IMR-90 (cell line): ENCODE measurements around the gene TMEM92. TPM values are rescaled to one million over a fixed set of nuclear protein-coding genes. Genes with fewer than 3 reads are reported as not detected.

ENCODE experiments used
- ATAC-seq: fragments of 200-7000 bp; cut with Tn5 transposase; 2 replicates; pipeline ENCODE4 v1.9.1; 2020; ENCODE audit warnings: low read depth, mild to moderate bottlenecking, moderate library complexity
- BruUV-seq: library from RNA; stranded (reverse); fragments of 400-500 nt; replicated peaks from 2 replicates; lab custom pipeline; 2021; lab: Mats Ljungman, UMichigan
- CTCF ChIA-PET: fragments of 300-600 bp; formaldehyde crosslinking; extraction: SDS; loops from one replicate; lab custom pipeline; 2021; ENCODE audit warnings: antibody characterized with exemption; lab: Yijun Ruan, JAX
- POLR2A ChIA-PET: fragments of 300-600 bp; sonication (Branson Sonifier 250); formaldehyde crosslinking; loops from one replicate; lab custom pipeline; 2022; ENCODE audit warnings: antibody characterized with exemption; ENCODE audit not compliant: unreplicated experiment; lab: Charles Lee
- DNase-seq: peaks from one replicate; pipeline ENCODE4 v3.0.0; 2013
- H2AFZ ChIP-seq: replicated peaks from 2 replicates; pipeline ENCODE3; 2013; ENCODE audit warnings: low read length, mild to moderate bottlenecking; ENCODE audit not compliant: poor library complexity
- H2AK5ac ChIP-seq: 2 replicates; pipeline ENCODE4 v1.6.1; 2013; ENCODE audit warnings: low read depth, low read length, inconsistent platforms
- H2AK9ac ChIP-seq: replicated peaks from 2 replicates; pipeline ENCODE3; 2013; ENCODE audit warnings: mild to moderate bottlenecking, low read depth, low read length, moderate library complexity; ENCODE audit not compliant: poor library complexity
- H2BK120ac ChIP-seq: 2 replicates; pipeline ENCODE4 v1.6.1; 2013; ENCODE audit warnings: low read depth, low read length, inconsistent platforms
- H2BK15ac ChIP-seq: 3 replicates; pipeline ENCODE4 v1.6.1; 2013; ENCODE audit warnings: low read depth, low read length, inconsistent platforms
- H2BK20ac ChIP-seq: 2 replicates; pipeline ENCODE4 v1.6.1; 2013; ENCODE audit warnings: low read depth, mild to moderate bottlenecking, inconsistent platforms, low read length, moderate library complexity
- H2BK5ac ChIP-seq: 2 replicates; pipeline ENCODE4 v1.6.1; 2013; ENCODE audit warnings: mild to moderate bottlenecking, low read depth, low read length, inconsistent platforms; ENCODE audit not compliant: poor library complexity, severe bottlenecking
- H3K14ac ChIP-seq: replicated peaks from 2 replicates; pipeline ENCODE4 v1.6.1; 2013; ENCODE audit warnings: low read depth, low read length, inconsistent platforms
- H3K18ac ChIP-seq: 2 replicates; pipeline ENCODE4 v1.6.1; 2013; ENCODE audit warnings: low read depth, low read length, control low read depth
- H3K23ac ChIP-seq: 2 replicates; pipeline ENCODE4 v1.6.1; 2013; ENCODE audit warnings: low read depth, low read length, inconsistent platforms
- H3K27ac ChIP-seq: 2 replicates; pipeline ENCODE4 v1.5.1; 2013; ENCODE audit warnings: mild to moderate bottlenecking, control low read depth, low read length; ENCODE audit not compliant: insufficient read depth
- H3K27me3 ChIP-seq: 2 replicates; pipeline ENCODE4 v1.6.1; 2013; ENCODE audit warnings: low read length; ENCODE audit not compliant: control insufficient read depth, insufficient read depth
- H3K36me3 ChIP-seq: 2 replicates; pipeline ENCODE4 v1.6.1; 2013; ENCODE audit warnings: low read length, mixed read lengths; ENCODE audit not compliant: control insufficient read depth, insufficient read depth
- H3K4ac ChIP-seq: 2 replicates; pipeline ENCODE4 v1.6.1; 2013; ENCODE audit warnings: low read depth, low read length, inconsistent platforms
- H3K4me1 ChIP-seq: 2 replicates; pipeline ENCODE4 v1.6.1; 2013; ENCODE audit warnings: low read length, mixed read lengths; ENCODE audit not compliant: control insufficient read depth, insufficient read depth
- H3K4me2 ChIP-seq: 2 replicates; pipeline ENCODE4 v1.6.1; 2013; ENCODE audit warnings: low read depth, mild to moderate bottlenecking, control low read depth, low read length, moderate library complexity
- H3K4me3 ChIP-seq: 2 replicates; pipeline ENCODE4 v1.5.1; 2013; ENCODE audit warnings: low read depth, mild to moderate bottlenecking, control low read depth, low read length, moderate library complexity; ENCODE audit not compliant: insufficient read depth
- H3K56ac ChIP-seq: 2 replicates; pipeline ENCODE4 v1.6.1; 2013; ENCODE audit warnings: low read length, inconsistent platforms; ENCODE audit not compliant: insufficient read depth; ENCODE audit errors: extremely low read depth
- H3K79me1 ChIP-seq, 2 experiments: 2 replicates each; pipeline ENCODE4 v1.6.1; 2013; ENCODE audit warnings: low read length in 2 of 2, inconsistent platforms in 1 of 2, low read depth in 1 of 2
- H3K9ac ChIP-seq: 2 replicates; pipeline ENCODE4 v1.6.1; 2013; ENCODE audit warnings: low read depth, low read length, control low read depth
- H3K9me1 ChIP-seq: 2 replicates; pipeline ENCODE4 v1.6.1; 2013; ENCODE audit warnings: low read length, inconsistent platforms; ENCODE audit not compliant: insufficient read depth
- H3K9me3 ChIP-seq: 2 replicates; pipeline ENCODE4 v1.6.1; 2013; ENCODE audit warnings: low read length; ENCODE audit not compliant: control insufficient read depth, insufficient read depth
- H4K20me1 ChIP-seq: 2 replicates; pipeline ENCODE4 v1.6.1; 2013; ENCODE audit warnings: low read length, inconsistent platforms; ENCODE audit not compliant: insufficient read depth
- H4K5ac ChIP-seq: 2 replicates; pipeline ENCODE4 v1.6.1; 2013; ENCODE audit warnings: mild to moderate bottlenecking, low read depth, low read length, control low read depth
- H4K8ac ChIP-seq, 2 experiments: 2 replicates each; pipeline ENCODE4 v1.6.1; 2013; ENCODE audit warnings: low read depth in 2 of 2, low read length in 2 of 2, control low read depth in 1 of 2, inconsistent platforms in 1 of 2
- H4K91ac ChIP-seq: 2 replicates; pipeline ENCODE4 v1.6.1; 2013; ENCODE audit warnings: low read depth, low read length, inconsistent platforms; ENCODE audit not compliant: insufficient read depth
- MAFK ChIP-seq: IDR thresholded peaks from 2 replicates; pipeline ENCODE4 v1.6.1; 2012; ENCODE audit warnings: low read depth, low read length, improper control_type of control experiment
- RAD21 ChIP-seq: IDR thresholded peaks from 2 replicates; pipeline ENCODE4 v1.6.1; 2012; ENCODE audit warnings: low read length, improper control_type of control experiment
- RFX5 ChIP-seq: IDR thresholded peaks from 2 replicates; pipeline ENCODE4 v1.8.0; 2012; ENCODE audit warnings: low read depth, mild to moderate bottlenecking, low read length, moderate library complexity
- SMC3 ChIP-seq: fragments of 150-350 bp; IDR thresholded peaks from 2 replicates; pipeline ENCODE4 v1.6.1; 2016; ENCODE audit warnings: low read depth, mild to moderate bottlenecking, antibody characterized with exemption, low read length, moderate library complexity
- WGBS, 2 experiments: methylation state at CpG; one replicate each; pipeline versions ENCODE4 v1.1.5 to v1.1.7; 2013; ENCODE audit warnings: missing lambda C conversion rate in 2 of 2; ENCODE audit not compliant: insufficient read length in 1 of 2; ENCODE audit errors: extremely low coverage in 2 of 2; 5-methylcytosine and 5-hydroxymethylcytosine counted together
- dilution Hi-C: fragments of 300-500 bp; cut with HindIII; formaldehyde crosslinking; loops from one replicate; pipeline ENCODE4 v1.14.3; 2018; ENCODE audit warnings: low sequenced_read_pairs; ENCODE audit not compliant: unreplicated experiment
- in situ Hi-C: fragments of 300-500 bp; cut with MboI; formaldehyde crosslinking; loops from 3 replicates; pipeline ENCODE4 v1.14.3; 2019; ENCODE audit warnings: low sequenced_read_pairs, inconsistent platforms, mixed read lengths
- intact Hi-C: fragments of 100-400 bp; cut with micrococcal nuclease; formaldehyde crosslinking; loops from 2 replicates; pipeline ENCODE4 v1.10.0; 2022
- polyA plus RNA-seq, 3 experiments: library from polyadenylated mRNA; depleted of rRNA; stranded (reverse); fragments of >200 nt; gene quantifications; 2 replicates each; pipeline ENCODE4 v1.2.3, GENCODE V29; 2012; ENCODE audit warnings: low replicate concordance in 1 of 3
- total RNA-seq: library from RNA; depleted of rRNA; stranded (reverse); fragments of >200 nt; gene quantifications from 2 replicates; pipeline ENCODE4 v1.2.3, GENCODE V29; 2012

The TMEM92 gene
- total and polyA plus RNA-seq, 2 of the 4 experiments (the other 2 are of a cell fraction) = 0.18 to 1.7 TPM

DNA sequence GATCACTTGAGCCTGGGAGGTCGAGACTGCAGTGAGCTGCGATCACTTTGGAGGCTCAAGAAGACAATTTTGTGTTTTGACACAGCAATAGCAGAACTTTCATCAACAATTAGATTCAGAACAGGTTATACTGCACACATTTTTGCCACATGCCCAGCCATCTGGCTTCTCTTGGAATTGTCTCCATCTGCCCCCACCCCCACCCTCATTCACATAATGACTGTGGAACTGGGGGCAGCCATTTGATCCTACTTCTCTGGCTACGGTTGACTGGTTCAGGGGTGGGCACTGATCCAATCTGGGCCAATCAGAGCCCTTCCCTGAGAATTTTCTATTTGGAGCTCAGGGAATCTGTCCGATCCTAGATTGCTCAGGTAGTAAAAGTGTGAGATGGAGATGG lies 14.0 kb downstream of the TMEM92 start:
- Histone ChIP-seq H2AK9ac (peak overlapping the region; percentile 66), H4K20me1 (no peaks in the 10 kb centered on the region), H3K4ac (peak overlapping the region; percentile 92), H3K9ac (peak overlapping the region; percentile 32; the same call in 1 of the 2 replicates), H3K36me3 (peaks cover 7% of the 10 kb centered on the region), H3K9me1 (peaks cover 18% of the 10 kb centered on the region), H3K27ac (peak overlapping the region; percentile 79), H3K56ac (peak overlapping the region; percentile 93), H3K4me2 (peak overlapping the region; percentile 63), H3K14ac (peak overlapping the region; percentile 77), H3K27me3 (no peaks in the 10 kb centered on the region), H4K8ac (peak overlapping the region; percentile 67 to 68), H3K4me3 (no peak overlapping the region), H4K5ac (peak overlapping the region; percentile 32; the same call in 1 of the 2 replicates), H2BK20ac (peak overlapping the region; percentile 94), H2AK5ac (peak overlapping the region; percentile 94), H3K79me1 (peaks cover 16 to 51% of the 10 kb centered on the region in 2 experiments), H2BK5ac (peak overlapping the region; percentile 90), H2BK120ac (peak overlapping the region; percentile 94), H2BK15ac (peak overlapping the region; percentile 71; the same call in 2 of the 3 replicates), H2AFZ (no peak overlapping the region), H3K23ac (peak overlapping the region; percentile 93), H3K18ac (peak overlapping the region; percentile 65), H3K4me1 (peaks cover 25% of the 10 kb centered on the region), H3K9me3 (no peaks in the 10 kb centered on the region), H4K91ac (peak overlapping the region; percentile 83)
- ChIA-PET CTCF (interaction anchor here (1.1 to 1.9 kb wide), 2 partner anchors 9 to 119 kb away, joined by 6 to 14 read pairs; no protein-coding TSS in a partner anchor), POLR2A (interaction anchor here (0.6 kb wide), 1 partner anchor 97 kb away, joined by 3 read pairs; no protein-coding TSS in a partner anchor)
- ATAC-seq (no peak), DNase-seq (no peak)
- dilution Hi-C loops (no loop called here), in situ Hi-C loops (loop anchor here (10.0 kb wide), 1 partner anchor 114 kb away; no protein-coding TSS in a partner anchor), intact Hi-C loops (no loop called here)
- TF ChIP-seq RAD21 (no peak), MAFK (no peak), SMC3 (no peak), RFX5 (no peak)
- BruUV-seq = no TSS peak
- 100% methylated on average over 2 of the region's 4 CpGs; no CpG with 5 or more reads in 1 of the 2 experiments for WGBS, 2 experiments
